ENCODE data around the gene REEP6. TPM values are rescaled to one million over a fixed set of nuclear protein-coding genes. Genes with fewer than 3 reads are reported as not detected.

Gene REEP6
- total and polyA plus RNA-seq, 2 donors (not counting 3 experiments of a cell fraction or from before 2014, with no cell fraction given): 1.3 to 1.5 TPM

DNA sequence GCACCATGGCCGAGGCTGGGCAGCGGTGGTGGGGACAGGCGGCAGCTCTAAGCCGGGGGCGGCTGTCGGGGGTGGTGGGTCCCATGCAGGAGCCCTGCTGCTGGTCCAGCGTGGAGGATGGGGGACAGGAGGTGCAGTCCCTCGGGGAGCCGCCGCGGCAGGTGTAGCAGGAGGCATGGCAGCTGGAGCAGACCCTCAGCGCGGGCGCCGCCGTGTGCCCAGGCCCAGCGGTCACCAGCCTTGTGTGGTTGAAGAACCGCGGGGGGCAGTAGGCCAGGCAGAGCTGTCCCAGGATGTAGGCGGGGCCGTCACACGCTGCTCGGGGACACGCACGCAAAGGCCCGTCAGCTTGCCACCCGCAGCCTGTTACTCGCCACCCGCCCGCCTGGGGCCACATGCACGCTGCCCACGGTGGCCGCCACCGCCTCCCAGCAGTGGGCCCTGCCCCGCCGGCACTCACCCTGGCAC lies 9.1 kb upstream of the REEP6 start:
- H3K9me3 ChIP-seq (replicated peaks; ENCODE audit: control insufficient read depth, insufficient read depth, low read length): no peaks in the 10 kb centered on the region

More for the DNA sequence above, 9.1 kb upstream of the REEP6 start:
- Histone ChIP-seq H2AFZ (ENCODE audit: low read depth, low read length) (no peak overlapping the region), H4K20me1 (replicated peaks; ENCODE audit: control insufficient read depth, extremely low read depth, insufficient read depth, low read length) (no peaks in the 10 kb centered on the region), H3K27me3 (ENCODE audit: control insufficient read depth in 2 of 2, insufficient read depth in 2 of 2, low read length in 2 of 2) (no peaks in the 10 kb centered on the region), H3K4me1 (ENCODE audit: control insufficient read depth, extremely low read depth, insufficient read depth, low read length) (peaks cover 3% of the 10 kb centered on the region), H3K36me3 (ENCODE audit: control insufficient read depth in 2 of 2, extremely low read depth in 1 of 2, insufficient read depth in 2 of 2, low read length in 2 of 2) (no peaks in the 10 kb centered on the region), H3K9ac (replicated peaks; ENCODE audit: extremely low read depth, insufficient read depth, low read length) (no peak overlapping the region), H3K79me2 (ENCODE audit: control insufficient read depth, insufficient read depth, low read length) (peaks cover 5% of the 10 kb centered on the region), H3K9me1 (replicated peaks; ENCODE audit: control insufficient read depth, extremely low read depth, insufficient read depth, low read length) (no peaks in the 10 kb centered on the region), H3K27ac (ENCODE audit: insufficient read depth, low read depth, low read length) (no peak overlapping the region), H3K4me2 (ENCODE audit: insufficient read depth, low read length) (no peak overlapping the region), H3K4me3 (replicated peaks in 1 of 3; ENCODE audit: insufficient read depth in 1 of 3, low read depth in 1 of 3, low read length in 3 of 3) (no peak overlapping the region)
- no peak for FAIRE-seq
- no peak for DNase-seq (ENCODE audit: low read depth, low spot score)
- ChIA-PET CTCF (no interaction called here), POLR2A (no interaction called here)
- no TSS peak for BruUV-seq (replicated peaks)
- dilution Hi-C loops (cut with MboI; ENCODE audit: extremely low pct_ligation_motif_present, low sequenced_read_pairs) (no loop called here), intact Hi-C loops (cut with micrococcal nuclease) (no loop called here)
- TF ChIP-seq, protein P1, sequence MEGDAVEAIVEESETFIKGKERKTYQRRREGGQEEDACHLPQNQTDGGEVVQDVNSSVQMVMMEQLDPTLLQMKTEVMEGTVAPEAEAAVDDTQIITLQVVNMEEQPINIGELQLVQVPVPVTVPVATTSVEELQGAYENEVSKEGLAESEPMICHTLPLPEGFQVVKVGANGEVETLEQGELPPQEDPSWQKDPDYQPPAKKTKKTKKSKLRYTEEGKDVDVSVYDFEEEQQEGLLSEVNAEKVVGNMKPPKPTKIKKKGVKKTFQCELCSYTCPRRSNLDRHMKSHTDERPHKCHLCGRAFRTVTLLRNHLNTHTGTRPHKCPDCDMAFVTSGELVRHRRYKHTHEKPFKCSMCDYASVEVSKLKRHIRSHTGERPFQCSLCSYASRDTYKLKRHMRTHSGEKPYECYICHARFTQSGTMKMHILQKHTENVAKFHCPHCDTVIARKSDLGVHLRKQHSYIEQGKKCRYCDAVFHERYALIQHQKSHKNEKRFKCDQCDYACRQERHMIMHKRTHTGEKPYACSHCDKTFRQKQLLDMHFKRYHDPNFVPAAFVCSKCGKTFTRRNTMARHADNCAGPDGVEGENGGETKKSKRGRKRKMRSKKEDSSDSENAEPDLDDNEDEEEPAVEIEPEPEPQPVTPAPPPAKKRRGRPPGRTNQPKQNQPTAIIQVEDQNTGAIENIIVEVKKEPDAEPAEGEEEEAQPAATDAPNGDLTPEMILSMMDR (IDR thresholded peaks at IDR 0.05; ENCODE audit: extremely low read depth in 1 of 2, insufficient read depth in 1 of 2, low read depth in 1 of 2, low read length in 2 of 2): no peak
- TF ChIP-seq, protein P2, sequence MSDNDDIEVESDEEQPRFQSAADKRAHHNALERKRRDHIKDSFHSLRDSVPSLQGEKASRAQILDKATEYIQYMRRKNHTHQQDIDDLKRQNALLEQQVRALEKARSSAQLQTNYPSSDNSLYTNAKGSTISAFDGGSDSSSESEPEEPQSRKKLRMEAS (IDR thresholded peaks at IDR 0.05; ENCODE audit: insufficient read depth, insufficient read length): no peak
- TF ChIP-seq MYC (IDR thresholded peaks at IDR 0.05; ENCODE audit: low read depth, low read length) (no peak), POLR2A (IDR thresholded peaks at IDR 0.05; ENCODE audit: low read depth, low read length) (no peak), POLR2AphosphoS5 (IDR thresholded peaks at IDR 0.05; ENCODE audit: insufficient read depth, low read depth, low read length) (no peak), FOS (IDR thresholded peaks at IDR 0.05; ENCODE audit: borderline replicate concordance, insufficient read depth, low read length) (no peak), JUN (IDR thresholded peaks at IDR 0.05; ENCODE audit: borderline replicate concordance, insufficient read depth, insufficient read length, low read depth) (no peak), GATA2 (IDR thresholded peaks at IDR 0.05; ENCODE audit: insufficient read depth, insufficient read length, low read depth, low read length) (no peak), EZH2 (IDR thresholded peaks at IDR 0.05; ENCODE audit: borderline replicate concordance, low read depth, low read length, severe bottlenecking) (no peak)
